Liver (tissue), 3 donors: ENCODE measurements around the gene TBX5.

Source experiments
- EGR1 ChIP-seq, 2 donors: IDR thresholded peaks; 2 replicates each; pipeline ENCODE4 v1.6.1; 2016 to 2018; ENCODE audit warnings: antibody characterized with exemption in 2 of 2, low read depth in 2 of 2
- GABPA ChIP-seq, 2 donors: IDR thresholded peaks in 1 of 2; conservative IDR thresholded peaks in 1 of 2; 2 replicates each; pipeline ENCODE4 v1.6.1; 2016; ENCODE audit warnings: antibody characterized with exemption in 2 of 2, mild to moderate bottlenecking in 1 of 2, moderate library complexity in 1 of 2
- RXRA ChIP-seq, 2 donors: IDR thresholded peaks; 2 replicates each; pipeline ENCODE4 v1.6.1; 2017 to 2018; ENCODE audit warnings: antibody characterized with exemption in 2 of 2, mild to moderate bottlenecking in 1 of 2
- SP1 ChIP-seq: IDR thresholded peaks from 2 replicates; pipeline ENCODE4 v1.6.1; 2018; ENCODE audit warnings: antibody characterized with exemption, mild to moderate bottlenecking
- TAF1 ChIP-seq: conservative IDR thresholded peaks from 2 replicates; pipeline ENCODE4 v1.6.1; 2016; ENCODE audit warnings: antibody characterized with exemption, mild to moderate bottlenecking
- YY1 ChIP-seq: IDR thresholded peaks from 2 replicates; pipeline ENCODE4 v1.6.1; 2016; ENCODE audit warnings: antibody characterized with exemption, mild to moderate bottlenecking
- TF ChIP-seq, protein P1 (sequence below): fragments of 150-350 bp; IDR thresholded peaks from 2 replicates; pipeline ENCODE4 v1.5.1; 2017; ENCODE audit warnings: improper control_type of control experiment, low read depth, low read length; ENCODE audit not compliant: missing input control
- TF ChIP-seq, protein P2 (sequence below): IDR thresholded peaks from 2 replicates; pipeline ENCODE4 v1.6.1; 2016; ENCODE audit warnings: antibody characterized with exemption, mild to moderate bottlenecking
- donor health status: healthy.
- donor health status: healthy.

DNA sequence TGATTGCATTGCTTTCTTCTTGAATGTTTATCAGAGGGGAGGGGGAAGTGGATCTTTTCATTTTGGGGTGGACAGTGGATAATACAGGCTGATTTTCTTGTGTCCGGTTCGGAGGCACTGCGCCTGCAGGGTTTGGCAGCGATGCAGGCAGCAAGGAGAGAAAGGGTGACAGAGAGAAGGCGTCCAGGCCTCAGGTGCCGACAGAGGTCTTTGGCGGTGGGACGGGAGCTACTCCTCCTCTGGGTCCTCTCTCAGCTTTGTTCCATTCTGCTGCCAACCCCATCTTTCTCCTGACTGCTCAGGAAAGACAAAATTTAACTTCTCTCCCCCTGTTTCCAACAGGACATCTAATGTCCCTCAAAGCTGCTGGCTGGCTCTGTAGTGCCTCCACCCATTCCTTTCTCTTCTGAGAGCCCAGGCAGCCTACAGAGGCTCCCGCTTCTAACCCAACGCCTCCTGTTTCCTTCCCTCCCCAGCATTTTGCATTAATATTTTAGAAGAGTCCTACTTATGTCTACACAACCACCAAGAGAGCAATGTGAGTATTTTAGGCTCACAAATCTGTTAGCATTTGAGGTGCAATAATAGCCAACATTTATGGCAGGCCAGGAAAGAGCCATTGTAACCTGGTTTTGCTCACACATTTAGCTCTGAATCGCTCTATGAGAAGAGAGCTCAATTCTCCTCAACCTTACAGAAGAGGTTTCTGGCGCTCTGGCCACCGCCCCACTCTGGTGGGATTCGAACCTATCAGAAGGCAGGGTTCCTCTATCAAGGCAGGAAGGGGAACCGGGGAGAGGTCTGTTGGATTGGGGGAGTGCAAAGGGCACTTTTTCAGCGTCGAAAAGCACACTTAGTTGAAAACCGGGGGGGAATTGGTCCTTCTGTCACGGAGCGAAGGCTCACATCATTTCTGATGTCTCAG lies 7.1 kb upstream of the TBX5 start:
- no peak for TF ChIP-seq TAF1
- TF ChIP-seq SP1, result no peak
- TF ChIP-seq, protein P1, sequence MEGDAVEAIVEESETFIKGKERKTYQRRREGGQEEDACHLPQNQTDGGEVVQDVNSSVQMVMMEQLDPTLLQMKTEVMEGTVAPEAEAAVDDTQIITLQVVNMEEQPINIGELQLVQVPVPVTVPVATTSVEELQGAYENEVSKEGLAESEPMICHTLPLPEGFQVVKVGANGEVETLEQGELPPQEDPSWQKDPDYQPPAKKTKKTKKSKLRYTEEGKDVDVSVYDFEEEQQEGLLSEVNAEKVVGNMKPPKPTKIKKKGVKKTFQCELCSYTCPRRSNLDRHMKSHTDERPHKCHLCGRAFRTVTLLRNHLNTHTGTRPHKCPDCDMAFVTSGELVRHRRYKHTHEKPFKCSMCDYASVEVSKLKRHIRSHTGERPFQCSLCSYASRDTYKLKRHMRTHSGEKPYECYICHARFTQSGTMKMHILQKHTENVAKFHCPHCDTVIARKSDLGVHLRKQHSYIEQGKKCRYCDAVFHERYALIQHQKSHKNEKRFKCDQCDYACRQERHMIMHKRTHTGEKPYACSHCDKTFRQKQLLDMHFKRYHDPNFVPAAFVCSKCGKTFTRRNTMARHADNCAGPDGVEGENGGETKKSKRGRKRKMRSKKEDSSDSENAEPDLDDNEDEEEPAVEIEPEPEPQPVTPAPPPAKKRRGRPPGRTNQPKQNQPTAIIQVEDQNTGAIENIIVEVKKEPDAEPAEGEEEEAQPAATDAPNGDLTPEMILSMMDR, result no peak
- TF ChIP-seq, protein P2, sequence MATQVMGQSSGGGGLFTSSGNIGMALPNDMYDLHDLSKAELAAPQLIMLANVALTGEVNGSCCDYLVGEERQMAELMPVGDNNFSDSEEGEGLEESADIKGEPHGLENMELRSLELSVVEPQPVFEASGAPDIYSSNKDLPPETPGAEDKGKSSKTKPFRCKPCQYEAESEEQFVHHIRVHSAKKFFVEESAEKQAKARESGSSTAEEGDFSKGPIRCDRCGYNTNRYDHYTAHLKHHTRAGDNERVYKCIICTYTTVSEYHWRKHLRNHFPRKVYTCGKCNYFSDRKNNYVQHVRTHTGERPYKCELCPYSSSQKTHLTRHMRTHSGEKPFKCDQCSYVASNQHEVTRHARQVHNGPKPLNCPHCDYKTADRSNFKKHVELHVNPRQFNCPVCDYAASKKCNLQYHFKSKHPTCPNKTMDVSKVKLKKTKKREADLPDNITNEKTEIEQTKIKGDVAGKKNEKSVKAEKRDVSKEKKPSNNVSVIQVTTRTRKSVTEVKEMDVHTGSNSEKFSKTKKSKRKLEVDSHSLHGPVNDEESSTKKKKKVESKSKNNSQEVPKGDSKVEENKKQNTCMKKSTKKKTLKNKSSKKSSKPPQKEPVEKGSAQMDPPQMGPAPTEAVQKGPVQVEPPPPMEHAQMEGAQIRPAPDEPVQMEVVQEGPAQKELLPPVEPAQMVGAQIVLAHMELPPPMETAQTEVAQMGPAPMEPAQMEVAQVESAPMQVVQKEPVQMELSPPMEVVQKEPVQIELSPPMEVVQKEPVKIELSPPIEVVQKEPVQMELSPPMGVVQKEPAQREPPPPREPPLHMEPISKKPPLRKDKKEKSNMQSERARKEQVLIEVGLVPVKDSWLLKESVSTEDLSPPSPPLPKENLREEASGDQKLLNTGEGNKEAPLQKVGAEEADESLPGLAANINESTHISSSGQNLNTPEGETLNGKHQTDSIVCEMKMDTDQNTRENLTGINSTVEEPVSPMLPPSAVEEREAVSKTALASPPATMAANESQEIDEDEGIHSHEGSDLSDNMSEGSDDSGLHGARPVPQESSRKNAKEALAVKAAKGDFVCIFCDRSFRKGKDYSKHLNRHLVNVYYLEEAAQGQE, result no peak
- TF ChIP-seq YY1, result no peak
- TF ChIP-seq RXRA (IDR thresholded peaks at IDR 0.05), result no peak
- TF ChIP-seq EGR1 (IDR thresholded peaks at IDR 0.05; ENCODE audit: low read depth in 2 of 2), result no peak
- no peak for TF ChIP-seq GABPA (IDR thresholded peaks at IDR 0.05 in 1 of 2, conservative IDR thresholded peaks at IDR 0.05 in 1 of 2)
